IPS-11a (cell line): ENCODE measurements around the gene TRIP12.
"Not testable (repeated sequence)": the region's sequence is repeated elsewhere in the genome, so short reads cannot be mapped to it uniquely, and the experiment has no call there.

Experiments used
- H3K4me3 ChIP-seq: one replicate; pipeline ENCODE4 v1.5.1; 2013; ENCODE audit warnings: low read depth, low read length, control low read depth

The TRIP12 gene

DNA sequence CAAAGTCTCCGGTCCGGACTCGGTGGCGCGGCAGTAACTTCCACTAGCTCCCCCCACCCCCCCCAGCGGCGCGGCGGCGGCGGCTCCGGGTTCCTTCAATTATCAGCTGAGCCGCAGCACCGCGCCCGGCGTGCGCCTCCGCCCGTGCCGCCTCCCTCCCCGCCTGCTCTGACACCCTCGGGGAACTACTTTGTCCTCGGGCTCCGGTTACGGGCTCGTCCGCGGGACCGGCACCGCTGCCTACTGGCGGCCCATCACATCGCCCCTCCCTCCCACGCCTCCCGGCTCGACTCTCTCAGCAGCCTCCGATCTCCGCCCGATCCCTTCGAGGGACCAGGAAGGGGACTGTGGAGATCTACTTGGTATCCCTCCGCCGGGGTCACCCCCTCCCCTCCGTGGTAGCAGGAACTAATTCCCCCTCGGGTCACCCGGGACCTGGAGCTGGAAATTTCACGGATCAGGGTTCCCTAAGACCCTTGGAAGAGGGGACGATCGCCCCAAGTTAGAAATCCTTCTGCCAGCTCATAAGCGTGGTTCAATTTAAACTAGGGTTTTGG, at the start of gene TRIP12:
TRIP12 (minus strand) TSS at position 118 of the 557 bp plus-strand sequence. CDS start 41,930 bp downstream, outside the sequence.
- peak within 1 kb of the TSS; percentile 90 for H3K4me3 ChIP-seq

DNA sequence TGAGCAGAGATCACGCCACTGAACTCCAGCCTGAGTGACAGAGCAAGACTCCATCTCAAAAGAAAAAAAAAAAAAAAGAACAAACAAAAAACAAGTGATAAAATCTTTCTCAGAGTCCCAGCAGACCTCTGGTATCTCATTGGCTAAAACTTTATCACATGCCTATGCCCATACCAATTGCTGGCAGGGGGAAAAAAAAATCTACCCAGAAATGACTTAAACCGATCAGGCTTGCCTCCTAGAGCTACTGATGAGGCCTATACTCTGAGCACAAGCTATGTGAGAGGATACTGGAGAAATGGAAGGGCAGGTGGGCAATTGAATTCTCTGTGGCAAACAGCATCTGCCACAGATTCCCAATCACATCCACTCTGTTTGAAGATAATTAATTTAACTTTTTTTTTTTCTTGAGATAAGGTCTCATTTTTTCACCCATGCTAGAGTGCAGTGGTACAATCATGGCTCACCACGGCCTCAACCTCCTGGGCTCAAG, 49.5 kb upstream of the TRIP12 start:
- H3K4me3 ChIP-seq, result no peak overlapping the region

DNA sequence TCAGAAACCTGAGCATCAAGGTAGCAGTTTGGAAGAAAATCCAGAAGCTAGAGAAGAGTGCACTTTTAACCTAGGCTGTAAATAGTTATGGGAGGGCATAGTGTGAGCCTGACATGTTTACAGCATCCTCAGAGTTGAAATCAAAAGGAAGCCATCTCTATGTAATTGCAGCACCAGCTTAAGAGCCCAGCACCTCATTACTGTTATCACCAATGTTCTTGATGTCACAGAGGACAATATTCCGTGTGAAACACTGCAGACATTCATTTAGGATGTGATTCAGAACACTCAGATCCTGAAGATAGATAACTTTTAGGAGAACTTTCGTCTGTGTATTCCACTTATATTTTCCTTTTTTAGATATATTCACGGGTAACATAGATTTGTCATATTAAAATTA, 48.6 kb upstream of the TRIP12 start:
- H3K4me3 ChIP-seq, result no peak overlapping the region

DNA sequence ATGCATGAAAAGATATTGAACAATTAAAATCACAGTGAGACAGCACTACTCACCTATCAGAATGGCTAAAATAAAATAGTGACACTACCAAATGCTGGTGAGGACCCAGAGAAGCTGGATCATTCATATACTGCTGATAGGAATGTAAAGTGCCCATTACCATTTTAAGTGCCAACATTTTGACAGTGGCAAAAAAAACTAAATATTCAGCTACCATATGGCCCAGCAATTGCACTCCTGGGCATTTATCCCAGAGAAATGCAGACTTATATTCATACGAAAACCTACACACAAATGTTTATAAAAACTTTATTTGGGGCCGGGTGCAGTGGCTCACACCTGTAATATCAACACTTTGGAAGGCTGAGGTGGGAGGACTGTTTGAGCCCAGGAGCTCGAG, 48.1 kb upstream of the TRIP12 start:
- H3K4me3 ChIP-seq, result no peak overlapping the region

DNA sequence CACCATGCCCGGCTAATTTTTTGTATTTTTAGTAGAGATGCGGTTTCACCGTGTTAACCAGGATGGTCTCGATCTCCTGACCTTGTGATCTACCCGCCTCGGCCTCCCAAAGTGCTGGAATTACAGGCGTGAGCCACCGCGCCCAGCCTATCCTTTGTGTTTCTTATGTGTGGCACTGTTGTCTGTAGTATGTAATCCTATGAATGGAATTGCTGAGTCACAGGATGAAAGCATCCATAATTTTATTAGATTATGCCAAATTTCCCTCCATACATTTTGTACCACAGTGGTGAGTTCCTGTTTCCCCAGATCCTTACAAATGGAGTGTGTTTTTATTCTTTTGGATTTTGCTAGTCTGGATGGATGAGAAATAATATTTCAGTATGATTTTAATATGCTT, 41.8 kb upstream of the TRIP12 start:
- not testable (repeated sequence) for H3K4me3 ChIP-seq

DNA sequence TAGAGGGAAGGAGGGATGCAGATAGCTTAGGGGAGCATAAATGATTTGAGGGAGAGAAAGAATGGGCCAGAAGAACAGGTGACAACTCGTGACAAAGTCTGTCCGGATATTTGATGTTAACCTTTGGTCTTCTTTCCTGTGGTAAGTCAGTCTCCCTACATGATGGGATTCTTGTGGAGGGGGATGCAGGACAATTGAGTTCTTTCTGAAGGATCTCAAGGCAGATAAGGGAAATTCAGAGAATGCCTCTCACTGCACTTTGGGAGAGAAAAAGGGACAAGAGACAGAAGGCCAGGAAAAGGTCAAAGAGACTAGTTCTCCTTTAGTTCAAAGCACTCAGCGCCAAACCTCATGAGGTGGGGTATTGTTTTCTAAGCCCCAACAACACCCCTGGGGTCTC, 34.7 kb upstream of the TRIP12 start:
- H3K4me3 ChIP-seq, result no peak overlapping the region

DNA sequence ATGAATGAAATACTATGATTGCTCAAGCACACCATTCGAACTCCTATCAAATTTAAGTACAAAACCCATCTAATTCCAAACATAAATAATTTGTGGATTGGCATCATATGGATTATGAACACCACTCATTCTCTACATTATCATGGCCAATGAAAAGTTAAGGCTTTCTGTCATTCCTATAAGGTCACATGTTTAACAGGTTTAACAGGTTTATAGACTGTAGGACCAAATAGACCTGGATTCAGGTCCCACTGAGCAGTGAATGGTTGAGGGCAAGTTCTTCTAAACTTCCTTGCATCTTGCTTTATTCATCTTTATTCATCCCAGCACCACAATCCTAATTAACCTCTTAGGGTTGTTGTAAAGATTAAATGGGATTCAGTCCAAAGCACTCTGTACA, 33.9 kb upstream of the TRIP12 start:
- H3K4me3 ChIP-seq, result no peak overlapping the region

DNA sequence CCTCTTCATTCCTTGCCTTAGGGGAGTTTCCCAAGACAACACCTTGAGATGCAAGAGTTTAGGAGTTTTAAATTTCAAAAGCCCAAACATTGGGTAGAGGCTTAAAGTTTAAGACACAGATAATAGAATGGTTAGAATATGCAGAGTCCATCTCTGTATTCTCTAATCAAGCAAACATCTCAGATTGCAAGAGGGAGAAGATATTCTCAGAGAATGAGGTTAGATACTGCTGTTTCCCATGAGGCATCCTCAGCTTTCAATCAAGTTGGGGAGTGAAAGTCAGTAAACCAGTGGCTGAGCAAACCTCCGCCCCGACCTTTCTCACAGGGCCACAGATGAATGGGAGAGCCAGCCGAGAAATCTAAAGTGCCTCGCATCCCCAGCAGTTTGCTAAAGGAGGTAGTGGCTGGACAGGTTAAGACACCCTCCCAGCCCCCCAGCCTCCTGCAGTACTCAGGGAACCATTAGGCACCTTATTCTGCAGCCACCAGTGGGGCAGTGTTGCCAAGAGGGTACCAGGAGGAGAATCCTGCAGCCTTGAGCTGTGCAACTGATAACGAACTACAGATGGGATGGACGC, 30.5 kb upstream of the TRIP12 start:
- no peak overlapping the region for H3K4me3 ChIP-seq

DNA sequence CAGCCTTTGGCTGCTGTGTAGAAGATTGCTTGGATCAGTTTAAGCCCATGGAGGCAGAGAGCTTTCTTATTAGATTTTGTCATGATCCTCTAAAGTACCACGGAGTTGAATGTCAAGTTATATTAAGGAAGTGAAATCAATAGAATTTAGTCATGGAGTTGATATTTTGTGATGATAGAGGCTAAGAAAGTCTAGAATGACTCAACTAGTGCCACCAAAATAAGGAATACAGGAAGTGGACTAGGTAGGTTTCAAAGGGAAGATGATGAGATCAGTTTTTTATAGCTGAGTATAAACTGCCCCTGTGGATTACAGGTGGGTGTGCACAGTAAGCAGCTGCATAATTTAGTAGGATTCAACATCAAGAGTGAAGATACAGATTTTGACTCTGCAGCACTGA, 25.7 kb upstream of the TRIP12 start:
- no peak overlapping the region for H3K4me3 ChIP-seq

DNA sequence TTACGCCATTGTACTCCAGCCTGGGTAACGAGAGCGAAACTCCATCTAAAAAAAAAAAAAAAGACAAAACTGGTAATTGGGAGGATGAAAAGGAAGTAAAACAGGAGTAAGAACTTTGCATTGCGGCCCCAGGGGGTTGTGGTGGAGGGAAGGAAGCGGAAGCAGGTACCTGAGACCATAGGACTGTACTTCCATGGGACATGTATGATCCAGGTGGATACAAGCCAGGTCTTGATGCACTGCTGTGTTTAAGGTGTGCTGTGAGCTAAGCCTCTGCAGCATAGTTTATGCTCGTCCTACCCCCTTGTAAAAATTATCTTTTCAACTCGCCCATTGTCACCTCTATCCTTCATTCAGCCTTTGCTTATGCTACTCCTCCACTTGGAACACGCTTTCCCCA, 24.2 kb upstream of the TRIP12 start:
- no peak overlapping the region for H3K4me3 ChIP-seq

DNA sequence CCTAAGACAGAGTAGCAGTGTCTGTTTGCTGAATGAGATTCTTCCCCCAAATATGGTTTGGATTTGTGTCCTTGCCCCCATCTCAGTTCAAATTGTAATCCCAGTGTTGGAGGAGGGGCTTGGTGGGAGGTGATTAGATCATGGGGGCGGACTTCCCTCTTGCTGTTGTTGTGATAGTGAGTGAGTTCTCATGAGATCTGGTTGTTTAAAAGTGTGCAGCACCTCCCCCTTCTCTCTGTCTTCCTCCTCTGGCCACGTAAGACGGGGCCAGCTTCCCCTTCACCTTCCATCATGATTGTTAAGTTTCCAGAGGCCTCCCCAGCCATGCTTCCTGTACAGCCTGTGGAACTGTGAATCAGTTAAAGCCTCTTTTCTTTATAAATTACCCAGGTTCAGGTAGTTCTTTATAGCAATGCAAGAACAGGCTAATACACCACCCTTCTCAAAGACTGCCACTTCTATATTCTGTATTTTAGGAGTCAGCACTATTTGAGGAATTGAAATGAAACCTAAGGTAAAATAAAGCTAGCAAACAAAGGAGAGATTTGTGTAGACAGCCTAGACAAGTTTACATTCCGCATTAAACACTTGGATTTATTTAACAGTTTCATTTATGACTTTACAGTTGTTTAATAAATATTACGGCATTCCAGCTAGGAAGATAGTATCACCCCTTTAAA, 22.1 kb upstream of the TRIP12 start:
- H3K4me3 ChIP-seq, result no peak overlapping the region

DNA sequence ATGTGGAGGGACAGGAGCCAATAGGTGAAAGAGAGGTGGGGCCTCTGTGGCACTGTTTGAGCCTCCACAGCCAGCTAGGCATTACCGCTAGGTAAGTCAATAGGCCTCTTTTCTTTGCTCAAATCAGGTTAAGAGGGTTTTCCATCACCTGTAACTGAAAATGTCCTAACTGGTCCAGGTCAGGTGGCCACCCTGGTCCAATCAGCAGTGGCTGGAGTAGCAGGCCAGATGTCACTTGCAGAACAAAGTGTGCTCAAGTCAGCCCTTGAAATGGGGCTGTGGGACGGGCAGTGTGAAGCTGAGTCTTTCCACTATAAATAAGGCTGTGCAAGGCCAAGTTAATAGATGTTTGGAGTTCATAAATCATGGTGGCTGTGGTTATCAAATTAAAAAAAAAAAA, 21.4 kb upstream of the TRIP12 start:
- no peak overlapping the region for H3K4me3 ChIP-seq

DNA sequence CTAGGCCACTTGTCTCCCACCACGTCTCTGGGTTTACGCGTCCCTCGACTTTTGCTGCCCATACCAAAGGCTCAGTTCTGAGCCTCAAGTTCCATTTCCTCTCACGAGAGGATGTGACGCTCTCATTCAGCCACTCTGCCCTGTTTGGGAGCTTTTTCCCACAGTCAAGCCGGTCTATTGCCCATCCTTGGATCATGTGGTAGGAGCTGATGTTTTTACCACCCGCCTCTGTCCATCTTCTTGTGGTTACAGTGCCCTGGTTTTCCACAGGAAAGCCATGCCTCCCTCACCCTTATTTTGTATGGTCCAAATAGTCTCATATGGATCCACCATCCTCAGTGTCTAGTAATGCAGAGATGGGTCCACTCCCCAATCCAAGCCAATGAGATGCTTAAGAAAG, 20.9 kb upstream of the TRIP12 start:
- H3K4me3 ChIP-seq, result no peak overlapping the region

DNA sequence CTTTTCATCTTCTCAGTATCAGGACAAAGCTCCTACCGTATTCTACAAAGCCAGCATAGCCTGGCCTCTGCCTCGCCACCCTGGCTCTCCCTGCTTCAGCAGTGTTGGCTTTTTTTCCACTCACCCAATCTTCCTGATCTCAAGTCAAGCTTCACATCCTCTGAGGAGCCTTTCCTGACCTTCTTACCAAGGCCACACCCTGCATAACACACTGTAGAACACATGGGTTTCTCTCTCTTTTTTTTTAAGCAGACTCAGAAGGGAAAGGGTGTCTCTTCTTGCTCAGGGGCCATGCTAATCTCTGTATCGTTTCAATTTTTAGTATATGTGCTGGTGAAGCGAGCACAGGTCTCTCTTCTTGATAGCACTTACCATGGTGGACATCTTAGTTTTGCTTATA, 15.7 kb upstream of the TRIP12 start:
- no peak overlapping the region for H3K4me3 ChIP-seq

DNA sequence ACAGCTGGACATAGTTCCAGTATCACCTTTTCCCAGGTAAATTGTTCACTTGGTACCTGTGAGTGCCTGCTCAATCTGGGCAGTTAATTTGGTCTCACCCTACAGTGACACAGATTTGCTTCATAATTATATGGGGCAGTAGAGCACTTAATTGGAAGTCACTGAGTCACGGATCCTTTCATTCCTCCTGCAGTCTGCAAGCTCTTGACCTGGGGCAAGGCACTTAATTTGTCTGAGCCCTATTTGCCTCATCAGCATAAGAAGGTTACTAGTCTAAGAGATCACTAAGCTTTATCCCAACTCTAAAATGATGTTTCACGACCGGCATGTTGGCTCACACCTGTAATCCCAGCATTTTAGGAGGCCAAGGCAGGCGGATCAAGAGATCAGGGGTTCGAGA, 9.4 kb upstream of the TRIP12 start:
- H3K4me3 ChIP-seq, result no peak overlapping the region

DNA sequence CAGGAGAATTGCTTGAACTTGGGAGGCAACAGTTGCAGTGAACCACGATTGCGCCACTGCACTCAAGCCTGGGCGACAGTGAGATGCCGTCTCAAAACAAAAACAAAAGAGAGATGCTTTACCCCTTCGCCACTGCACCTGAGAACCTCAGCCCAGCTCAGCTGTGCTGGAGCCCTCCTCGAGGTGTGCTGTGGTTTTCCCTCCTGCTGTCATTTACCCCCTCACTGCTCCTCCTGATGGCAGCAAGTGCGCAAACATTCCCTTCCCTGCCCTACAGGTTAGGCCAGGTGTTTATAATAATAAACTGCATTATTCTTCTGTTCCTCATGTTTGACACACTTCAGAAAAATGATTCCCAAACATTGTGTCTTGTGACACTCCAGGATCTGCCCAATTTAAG, 8.8 kb upstream of the TRIP12 start:
- H3K4me3 ChIP-seq, result no peak overlapping the region

DNA sequence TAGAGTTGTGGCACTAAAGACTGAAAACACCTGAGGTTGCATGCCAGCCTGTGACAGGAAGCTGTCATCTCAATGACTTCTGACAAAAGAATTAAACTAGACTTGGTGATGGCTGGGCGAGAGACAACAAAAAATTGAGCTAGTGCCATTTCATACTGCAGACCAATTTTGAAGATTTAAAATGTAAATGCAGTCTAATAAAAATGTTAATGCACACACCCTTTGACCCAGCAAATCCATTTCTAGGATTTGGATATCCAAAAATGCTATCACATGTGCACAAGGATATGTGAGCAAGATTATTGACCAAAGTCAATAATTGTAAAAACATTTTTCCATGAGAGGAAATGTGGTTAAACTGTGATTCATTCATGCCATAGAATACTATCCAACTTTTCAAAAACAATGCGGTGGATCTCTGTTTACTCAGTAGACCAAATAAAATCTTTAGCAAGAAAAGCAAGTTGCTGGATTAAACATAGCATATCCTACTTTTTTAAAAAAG, 6.1 kb upstream of the TRIP12 start:
- H3K4me3 ChIP-seq, result no peak overlapping the region

DNA sequence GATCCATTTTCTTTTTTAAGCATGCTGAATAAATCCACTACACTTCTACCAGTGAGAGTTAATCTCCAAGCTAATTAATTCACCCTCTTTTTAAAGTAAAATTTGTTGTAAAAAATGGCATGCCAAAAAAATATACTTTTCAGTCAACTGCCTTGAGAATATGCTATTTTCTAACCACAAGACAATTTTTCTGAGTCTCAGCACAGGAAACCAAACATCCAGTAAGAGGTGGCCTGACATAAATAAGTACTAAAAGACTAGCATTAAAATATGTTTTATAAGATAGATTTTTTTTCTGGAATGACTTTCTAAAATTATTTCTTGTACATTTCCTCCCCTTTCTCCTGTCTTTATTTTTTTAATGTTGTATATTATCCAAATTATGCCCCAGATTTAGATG, 3.4 kb upstream of the TRIP12 start:
- no peak overlapping the region for H3K4me3 ChIP-seq

DNA sequence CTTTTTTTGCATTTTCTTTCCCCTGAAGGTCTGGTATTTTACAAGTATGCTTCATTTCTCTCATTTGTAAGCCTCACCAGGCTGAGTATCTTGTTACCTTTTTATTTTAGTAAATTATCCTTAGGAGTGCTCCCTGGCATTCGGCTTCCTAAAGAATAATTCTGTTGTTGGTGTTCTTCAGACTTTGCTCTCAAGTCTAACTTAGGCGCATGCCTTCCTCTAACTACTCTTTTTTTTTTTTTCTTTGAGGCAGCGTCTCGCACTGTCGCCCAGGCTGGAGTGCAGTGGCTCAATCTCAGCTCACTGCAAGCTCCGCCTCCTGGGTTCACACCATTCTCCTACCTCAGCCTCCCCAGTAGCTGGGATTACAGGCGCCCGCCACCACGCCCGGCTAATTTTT, 2.7 kb upstream of the TRIP12 start:
- not testable (repeated sequence) for H3K4me3 ChIP-seq

DNA sequence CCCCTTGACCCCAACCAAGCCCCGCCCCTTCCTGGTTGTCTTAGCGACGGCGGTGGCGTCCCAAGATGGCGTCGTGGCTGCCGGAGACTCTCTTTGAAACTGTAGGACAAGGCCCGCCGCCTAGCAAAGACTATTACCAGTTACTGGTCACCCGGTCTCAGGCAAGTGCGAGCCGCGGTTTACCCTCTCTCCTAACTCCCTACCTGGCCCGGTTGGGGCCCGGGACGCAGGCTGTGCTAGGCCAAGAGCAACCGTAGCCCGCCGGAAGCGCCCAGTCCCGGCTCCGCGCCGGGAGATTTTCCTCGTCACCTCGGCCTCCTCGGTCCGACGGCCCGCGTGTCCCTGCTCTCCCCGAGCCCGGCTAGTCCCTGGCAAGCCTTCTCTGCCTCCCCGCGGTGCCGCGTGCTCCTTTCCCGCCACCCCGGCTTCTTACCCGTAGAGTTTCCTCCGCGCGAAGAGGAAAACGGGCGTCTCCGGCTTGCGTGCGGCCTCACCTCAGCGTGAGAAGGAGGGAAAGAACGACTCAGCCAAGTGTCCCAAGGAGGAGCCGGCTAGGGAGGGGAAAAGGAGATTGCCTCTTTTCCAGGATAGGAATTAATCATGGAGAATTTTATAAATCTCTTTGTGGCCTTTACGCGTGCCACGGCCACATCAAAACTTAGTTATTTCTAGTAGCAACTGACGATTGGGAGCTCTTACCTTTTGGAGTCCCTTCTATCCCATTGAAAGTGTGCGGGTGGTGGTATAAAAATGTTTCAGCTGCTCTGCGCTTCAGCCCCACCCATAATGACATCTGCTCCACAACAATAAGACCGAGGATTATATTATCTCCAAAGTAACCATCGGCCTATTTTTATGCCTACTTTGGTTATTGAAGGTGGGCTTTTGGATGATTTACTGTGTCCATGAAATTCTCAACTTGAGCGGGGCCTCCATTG, 909 bp upstream of the TRIP12 start, which contains the start of gene FBXO36:
FBXO36 (plus strand) TSS at position 55 of the 938 bp plus-strand sequence; CDS start at position 66, 11 bp downstream.
- H3K4me3 ChIP-seq, result peak within 1 kb of the TSS; percentile 90
